Hepatocyte (in vitro differentiated cells): ENCODE data around the gene CLMP.

ENCODE experiments used
- CTCF ChIP-seq: fragments of 200-600 bp; sonication (generic); IDR thresholded peaks from 2 replicates; pipeline ENCODE4 v1.5.1; 2016; ENCODE audit warnings: antibody characterized with exemption, mild to moderate bottlenecking; ENCODE audit not compliant: poor library complexity
- EZH2phosphoT487 ChIP-seq: fragments of 200-600 bp; sonication (generic); IDR thresholded peaks from one replicate; pipeline ENCODE4 v1.6.1; 2018; ENCODE audit warnings: antibody characterized with exemption, mild to moderate bottlenecking, low read depth, moderate library complexity; ENCODE audit not compliant: unreplicated experiment, severe bottlenecking

GRCh38 chr11:123148965-123149364 is 46.1 kb downstream of the CLMP start:
- no peak for TF ChIP-seq CTCF
- TF ChIP-seq EZH2phosphoT487: no peak
